HG03097 (cell line): ENCODE measurements around the gene TREML2.
"Not testable (repeated sequence)": the region's sequence is repeated elsewhere in the genome, so short reads cannot be mapped to it uniquely, and the experiment has no call there.

ENCODE experiments used
- ATAC-seq: cut with Tn5 transposase; IDR thresholded peaks from one replicate; pipeline ENCODE4 v1.9.1; 2021; ENCODE audit not compliant: unreplicated experiment, low FRiP score

Gene TREML2, protein sequence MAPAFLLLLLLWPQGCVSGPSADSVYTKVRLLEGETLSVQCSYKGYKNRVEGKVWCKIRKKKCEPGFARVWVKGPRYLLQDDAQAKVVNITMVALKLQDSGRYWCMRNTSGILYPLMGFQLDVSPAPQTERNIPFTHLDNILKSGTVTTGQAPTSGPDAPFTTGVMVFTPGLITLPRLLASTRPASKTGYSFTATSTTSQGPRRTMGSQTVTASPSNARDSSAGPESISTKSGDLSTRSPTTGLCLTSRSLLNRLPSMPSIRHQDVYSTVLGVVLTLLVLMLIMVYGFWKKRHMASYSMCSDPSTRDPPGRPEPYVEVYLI

DNA sequence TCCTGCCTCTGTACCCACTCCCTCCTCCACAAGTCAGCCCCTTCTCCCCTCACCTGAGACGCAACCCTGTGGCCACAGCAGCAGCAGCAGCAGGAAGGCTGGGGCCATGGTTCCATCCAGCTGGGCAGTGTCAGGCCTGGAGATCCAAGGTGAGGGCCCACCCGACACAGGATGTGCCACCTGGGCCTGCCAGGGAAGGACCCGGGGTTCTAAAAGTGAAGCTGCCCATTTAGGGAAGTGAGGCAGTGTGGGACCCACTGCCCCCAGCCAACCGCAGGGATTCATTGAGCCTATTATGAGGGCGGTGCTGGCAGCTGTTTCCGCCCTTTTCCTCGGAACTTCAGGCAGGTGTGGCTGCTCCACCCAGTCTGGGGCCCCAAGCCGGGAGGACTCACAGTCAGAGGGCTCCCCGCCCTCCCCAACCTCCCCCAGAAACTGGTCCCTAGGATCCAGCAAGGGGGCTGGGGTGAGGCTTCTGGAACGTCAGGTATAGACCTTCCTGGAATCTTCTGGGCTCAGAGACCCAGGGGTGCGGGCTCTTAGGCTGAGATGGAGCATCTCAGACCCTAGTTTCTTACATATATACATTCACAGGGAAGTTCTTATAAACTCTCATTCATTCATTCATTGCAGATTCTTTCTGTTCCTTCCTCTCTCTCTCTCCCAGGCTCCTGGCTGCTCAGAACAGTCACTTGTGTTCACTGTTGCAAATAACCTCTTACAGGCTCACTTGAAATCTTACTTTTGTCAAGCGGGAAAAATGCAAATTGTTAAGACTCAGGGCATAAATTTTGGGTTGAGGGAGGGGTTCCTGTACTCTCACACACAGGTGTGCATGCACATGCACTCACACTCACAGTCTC is at the start of gene TREML2:
Gene TREML2, minus strand, starts transcription at position 249 of the 863 bp plus-strand sequence. Its CDS starts 141 bp downstream, at position 108.
- ATAC-seq = no peak

DNA sequence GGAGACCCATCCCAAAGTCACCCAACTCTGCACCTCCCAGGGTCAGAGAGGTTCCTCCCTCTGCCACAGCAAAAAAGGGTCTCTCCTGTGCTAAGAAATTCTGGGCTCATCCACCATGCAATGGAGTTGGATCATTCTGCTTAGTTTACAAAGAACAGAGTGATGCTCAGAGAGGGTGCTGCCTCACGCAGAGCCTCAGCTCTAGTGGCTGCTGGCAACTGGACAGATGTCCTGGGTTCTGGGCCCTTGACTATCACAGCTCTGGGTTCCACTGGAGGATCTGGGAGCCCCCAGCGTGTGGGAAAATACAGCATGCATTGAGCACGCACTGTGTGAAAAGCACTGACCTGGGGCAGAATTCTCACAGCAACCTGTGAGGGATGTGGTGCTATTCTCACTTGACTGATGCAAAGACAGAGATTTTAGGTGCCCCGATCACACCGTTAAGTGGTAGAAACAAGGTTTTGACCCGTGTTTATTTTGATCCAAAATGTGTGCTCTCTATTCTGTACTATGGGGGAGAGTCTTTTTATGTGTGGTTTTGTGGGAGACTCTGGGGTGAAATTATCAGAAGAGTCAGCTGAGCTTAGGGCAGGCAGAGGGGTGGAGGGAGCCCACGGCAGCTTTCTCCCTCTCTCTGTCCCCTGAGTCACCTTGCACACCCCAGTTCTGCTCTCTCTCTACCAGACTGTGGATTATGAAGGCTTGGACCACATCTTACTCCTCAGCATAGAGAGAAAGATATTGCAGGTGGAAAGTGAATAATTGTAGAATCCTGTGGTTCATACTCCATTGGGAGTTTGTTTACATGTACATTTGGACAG is 47.1 kb upstream of the TREML2 start:
- no peak for ATAC-seq

DNA sequence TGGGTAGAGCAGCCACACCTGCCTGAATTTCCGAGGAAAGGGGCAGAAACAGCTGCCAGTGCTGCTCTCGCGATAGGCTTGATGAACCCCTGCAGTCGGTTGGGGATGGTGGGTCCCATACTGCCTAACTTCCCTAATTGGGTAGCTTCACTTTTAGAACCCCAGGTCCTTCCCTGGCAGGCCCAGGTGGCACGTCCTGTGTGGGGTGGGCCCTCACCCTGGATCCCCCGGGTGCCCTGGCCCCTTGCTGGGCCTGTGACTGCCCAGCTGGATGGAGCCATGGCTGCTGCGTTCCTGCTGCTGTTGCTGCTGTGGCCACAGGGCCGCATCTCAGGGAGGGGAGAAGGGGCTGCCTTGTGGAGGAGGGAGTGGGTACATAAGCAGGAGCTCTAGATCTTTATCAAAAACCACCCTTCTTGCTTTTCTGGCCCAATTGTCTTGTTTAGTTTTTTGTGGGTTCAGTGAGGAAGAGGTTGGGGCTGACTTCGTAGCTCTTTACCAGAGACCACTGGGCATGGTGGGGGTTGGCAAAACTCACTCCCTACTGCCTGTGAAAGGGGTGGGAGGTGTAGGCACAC is 46.4 kb upstream of the TREML2 start:
- no peak for ATAC-seq

DNA sequence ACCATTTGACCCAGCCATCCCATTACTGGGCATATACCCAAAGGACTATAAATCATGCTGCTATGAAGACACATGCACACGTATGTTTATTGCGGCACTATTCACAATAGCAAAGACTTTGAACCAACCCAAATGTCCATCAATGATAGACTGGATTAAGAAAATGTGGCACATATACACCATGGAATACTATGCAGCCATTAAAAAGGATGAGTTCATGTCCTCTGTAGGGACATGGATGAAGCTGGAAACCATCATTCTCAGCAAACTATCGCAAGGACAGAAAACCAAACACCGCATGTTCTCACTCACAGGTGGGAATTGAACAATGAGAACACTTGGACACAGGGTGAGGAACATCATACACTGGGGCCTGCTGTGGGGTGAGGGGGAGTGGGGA is 45.6 kb upstream of the TREML2 start:
- ATAC-seq = not testable (repeated sequence)

DNA sequence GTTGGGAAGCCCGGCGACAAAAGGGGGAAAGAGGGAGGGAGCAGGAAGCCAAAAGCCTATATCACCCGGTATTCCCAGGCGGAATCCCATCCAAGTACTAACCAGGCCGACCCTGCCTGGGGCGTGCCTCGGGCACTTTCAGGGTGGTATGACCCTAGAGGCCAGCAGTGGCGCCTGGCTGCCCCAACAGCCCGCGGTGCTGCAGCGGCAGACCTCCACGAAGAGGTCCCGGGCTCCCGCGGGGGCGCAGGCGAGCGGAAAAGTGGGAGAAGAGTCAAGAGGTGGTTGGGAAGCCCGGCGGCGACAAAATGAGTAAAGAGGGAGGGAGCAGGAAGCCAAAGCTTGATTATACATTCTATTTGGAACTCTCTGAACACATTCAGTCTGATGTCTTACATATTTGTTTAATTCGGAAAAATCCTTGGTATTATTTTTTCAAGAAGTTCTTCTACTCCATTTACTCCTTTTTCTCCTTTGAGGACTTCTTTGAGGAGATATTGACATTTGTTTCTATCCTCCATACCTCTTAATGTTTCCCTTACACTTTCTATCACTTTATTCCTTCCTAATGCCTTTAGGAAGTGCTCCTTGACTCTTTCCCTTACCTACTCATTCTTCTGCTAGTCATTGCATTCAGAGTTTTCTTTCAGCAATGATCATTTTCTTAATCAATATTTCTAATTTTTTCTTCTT is 38.7 kb upstream of the TREML2 start:
- ATAC-seq = no peak

DNA sequence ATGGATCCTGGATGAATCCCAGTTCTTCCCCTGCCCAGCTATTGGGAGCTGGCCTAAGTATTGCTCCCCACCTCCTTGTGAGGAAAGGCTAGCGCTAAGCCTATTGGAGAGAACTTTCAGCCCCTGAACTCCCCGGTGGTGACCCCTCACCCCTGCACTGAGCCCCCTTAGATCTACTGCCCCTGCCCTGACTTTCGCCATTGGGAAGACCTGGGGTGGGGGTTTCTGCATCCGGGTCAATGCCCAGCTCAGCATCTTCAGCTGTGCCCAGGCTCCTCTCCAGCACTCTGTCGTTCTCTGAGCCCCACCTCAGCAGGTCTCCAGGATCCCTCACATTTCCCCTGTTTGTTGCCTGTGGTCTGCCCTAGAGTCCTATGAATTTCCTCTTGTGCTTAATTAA is 36.2 kb upstream of the TREML2 start:
- no peak for ATAC-seq

DNA sequence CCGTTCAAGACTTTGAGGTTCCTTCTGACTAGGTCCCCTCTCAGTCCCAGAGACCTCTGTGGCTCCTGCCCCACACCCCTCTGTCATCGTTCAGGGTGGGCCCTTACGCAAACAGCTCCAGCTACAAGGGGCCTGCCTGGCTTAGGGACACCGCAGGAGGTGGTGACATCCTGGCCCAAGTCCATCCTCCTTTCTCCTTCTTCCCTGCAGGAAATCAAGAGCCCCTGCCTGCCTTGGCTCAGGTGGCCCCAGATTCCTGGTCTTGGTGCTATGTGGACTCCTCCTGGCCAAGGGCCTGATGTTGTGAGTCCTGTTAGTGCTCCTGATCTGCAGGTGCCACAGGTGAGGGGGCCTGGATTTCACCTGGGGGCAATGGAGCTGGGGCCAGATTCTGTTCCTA is 35.3 kb upstream of the TREML2 start:
- no peak for ATAC-seq

DNA sequence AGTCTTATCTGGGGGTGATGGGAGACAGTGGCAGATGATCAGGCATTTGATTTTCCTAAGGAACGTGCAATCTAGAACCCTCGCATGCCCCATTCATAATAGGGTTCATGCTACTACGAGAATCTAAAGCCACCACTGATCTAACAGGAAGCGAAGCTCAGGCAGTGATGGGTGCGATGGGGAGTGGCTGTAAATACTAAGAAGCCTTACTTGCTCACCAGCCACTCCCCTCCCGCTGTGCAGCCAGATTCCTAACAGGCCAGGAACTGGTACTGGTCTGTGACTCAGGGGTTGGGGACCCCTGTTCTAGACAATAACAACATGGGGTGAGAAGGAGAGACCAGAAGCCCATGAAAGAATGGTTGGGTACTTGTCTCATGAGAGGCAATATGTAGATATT is 31.7 kb upstream of the TREML2 start:
- no peak for ATAC-seq

DNA sequence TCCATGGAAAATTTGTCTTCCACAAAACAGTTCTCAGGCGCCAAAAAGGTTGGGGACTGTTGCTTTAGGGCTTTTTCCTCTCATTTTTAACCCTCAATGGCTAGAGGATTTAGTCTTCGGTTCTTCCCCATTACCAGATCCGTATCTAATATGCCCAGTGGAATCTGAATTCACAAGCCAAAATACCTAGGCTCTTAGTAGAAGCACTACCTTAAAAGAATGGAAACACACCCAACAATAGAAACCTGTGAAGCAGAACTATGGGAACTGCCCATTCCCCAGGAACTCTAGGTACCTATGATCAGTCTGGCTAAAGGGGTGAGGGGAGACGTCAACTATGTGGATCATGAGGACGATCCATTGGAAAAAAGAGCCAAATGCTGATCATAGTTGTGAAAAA is 30.3 kb upstream of the TREML2 start:
- no peak for ATAC-seq

DNA sequence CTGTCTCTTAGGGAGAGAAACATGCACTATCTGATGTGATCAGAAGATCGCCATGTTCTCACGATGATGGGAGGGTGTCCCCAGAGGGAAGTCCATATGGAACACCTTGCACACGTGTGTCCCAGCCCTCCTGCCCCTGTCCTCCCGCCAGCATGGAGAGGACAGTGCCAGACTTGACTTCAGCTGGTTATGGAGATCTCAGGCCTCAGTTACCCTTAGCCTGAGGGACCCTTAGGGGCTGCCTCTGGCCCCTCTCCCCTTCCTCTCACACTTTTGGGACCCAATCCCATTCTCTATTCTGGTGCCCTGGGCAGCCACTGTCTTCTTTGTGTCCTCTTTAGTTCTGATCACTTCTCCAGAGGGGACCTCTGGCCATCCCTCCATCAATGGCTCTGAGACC is 28.8 kb upstream of the TREML2 start:
- no peak for ATAC-seq

DNA sequence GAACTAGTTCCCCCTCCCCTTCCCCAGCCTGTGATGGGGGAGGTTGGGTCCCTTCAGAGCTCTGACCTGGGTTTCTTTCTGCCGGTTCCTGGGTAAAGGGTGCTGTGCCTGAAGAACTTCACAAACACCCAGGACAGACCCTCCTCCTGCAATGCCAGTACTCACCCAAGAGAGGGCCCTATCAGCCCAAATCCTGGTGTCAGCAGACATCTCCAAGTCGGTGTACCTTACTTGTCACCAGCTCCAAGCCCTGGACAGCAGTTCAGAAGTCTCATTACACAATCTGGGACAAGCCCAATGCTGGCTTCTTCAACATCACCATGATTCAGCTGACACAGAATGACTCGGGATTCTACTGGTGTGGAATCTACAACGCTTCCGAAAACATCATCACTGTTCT is 27.7 kb upstream of the TREML2 start:
- ATAC-seq = no peak

DNA sequence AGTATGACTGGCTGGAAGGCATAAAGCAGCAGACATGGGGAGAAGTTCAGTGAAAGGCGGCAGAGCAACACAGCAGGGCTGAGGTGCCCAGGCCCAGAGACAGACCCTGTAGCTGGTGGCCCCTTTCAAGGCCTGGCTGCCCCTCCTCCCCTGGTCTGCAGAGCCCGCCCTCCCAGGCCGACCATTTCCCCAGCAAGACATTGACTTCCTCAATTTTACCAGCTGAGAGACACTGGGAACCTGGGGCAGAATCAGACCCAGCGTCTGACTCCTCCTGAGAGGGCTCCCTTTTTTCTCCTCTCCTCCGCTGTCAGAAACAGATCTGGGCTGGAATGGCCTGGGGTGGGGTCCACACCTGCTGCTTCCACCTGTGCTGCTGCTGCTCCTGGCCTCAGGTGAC is 27.1 kb upstream of the TREML2 start, which contains the start of gene TREML4:
Gene TREML4, plus strand, starts transcription at position 254 of the 400 bp plus-strand sequence. Its CDS starts 79 bp downstream, at position 333.
- ATAC-seq = no peak

DNA sequence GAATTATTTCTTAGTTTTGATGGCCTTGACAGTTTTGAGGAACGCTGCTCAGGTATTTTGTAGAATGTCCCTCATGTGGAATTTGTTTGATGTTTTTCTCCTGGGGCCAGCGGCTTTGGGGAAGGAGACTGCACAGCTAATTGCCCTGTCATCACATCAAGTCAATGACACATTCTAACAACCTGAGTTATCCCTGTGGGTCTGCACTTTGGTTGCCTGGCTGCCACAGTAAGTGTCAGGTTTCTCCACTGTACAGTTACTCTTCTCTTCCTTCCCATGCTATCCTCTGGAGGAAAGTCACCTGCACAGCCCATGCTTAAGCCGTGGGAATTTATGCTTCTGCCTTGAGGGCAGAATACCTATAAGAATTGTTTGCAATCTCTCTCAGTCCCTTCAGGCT is 25.8 kb upstream of the TREML2 start:
- no peak for ATAC-seq

DNA sequence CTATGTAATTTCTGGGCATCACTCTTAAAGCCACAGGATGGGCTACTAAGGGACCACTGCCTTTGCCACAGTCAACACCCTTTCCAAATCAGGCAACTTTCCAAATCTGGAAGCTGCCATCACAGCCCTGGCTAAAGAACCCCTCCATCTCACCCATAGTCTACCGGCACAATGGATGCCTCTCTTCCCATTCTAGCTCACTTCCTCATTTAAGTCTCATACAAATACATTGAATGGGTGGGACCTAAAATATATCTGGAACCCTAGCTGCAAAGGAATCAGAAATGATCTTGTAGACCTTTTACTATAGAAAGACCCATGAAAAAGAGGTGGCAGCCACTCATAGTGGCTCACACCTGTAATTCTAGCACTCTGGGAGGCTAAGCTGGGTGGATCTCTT is 23.9 kb upstream of the TREML2 start:
- no peak for ATAC-seq

DNA sequence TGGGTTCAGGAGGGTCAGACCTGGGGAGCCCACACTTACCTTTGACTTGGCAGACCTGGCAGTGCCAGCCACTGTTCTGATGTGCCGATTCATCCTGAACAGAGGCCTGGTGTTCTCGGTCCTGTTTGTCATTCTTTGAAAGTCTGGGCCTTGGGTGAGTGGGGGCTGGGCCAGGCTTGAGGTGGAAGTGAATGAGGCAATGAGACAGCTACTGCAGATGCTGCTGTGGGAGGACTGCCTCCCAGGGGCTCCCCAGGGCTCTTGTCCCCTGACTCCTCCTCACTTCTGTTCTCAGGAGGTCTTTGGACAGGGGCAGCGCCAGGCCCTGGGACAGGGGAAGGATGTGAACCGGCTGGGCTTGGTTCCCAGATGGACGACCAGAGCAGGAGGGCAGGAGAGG is 21.6 kb upstream of the TREML2 start:
- no peak for ATAC-seq

DNA sequence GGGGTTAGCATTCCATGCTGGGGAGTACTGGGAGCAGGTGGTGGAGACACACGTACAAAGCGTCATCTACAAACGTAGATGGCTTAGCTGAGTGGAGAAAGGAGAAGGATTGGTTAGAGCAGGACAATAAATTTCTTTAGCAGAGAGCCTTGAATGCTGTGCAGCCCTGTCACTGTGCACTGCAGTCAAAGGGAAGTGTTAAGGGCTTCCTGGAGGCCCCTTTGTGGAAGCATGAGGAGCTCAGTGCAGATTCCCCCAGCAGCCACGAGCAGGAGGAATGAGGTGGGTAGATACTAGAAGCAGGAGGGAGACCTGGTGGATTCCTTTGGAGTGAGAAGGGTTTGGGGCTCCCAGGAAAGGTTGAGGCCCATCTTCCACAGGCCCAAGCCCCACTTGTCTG is 21.1 kb upstream of the TREML2 start:
- no peak for ATAC-seq

DNA sequence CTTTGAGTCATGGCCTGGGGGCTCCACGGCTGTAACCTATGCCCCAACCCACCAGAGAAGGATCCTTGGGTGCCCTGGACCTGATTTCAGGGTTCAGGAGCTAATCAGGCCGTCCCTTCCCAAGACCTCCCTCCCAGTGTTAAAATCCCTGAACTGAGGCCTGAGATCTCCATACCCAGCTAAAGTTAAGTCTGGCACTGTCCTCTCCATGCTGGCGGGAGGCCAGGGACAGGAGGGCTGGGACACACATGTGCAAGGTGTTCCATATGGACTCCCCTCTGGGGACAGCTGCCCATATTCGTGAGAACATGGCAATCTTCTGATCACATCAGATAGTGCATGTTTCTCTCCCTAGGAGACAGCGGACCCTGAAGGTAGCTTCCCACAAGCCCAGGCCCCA is 15.7 kb upstream of the TREML2 start:
- no peak for ATAC-seq

DNA sequence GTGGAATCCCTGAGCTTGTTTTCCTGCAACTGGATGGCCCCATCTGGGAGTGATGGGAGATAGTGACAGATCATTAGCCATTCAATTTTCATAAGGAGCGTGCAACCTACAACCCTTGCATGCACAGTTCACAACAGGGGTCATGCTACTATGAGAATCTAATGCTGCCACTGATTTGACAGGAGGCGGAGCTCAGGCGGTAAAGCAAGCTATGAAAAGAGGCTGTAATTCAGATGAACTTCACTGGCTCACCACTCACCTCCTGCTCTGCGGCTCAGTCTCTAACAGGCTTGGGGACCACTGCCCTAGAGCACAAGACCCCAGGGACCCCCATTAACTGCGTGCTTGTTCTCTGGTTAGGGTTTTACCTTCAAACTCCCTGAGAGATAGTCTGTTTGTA is 14.8 kb upstream of the TREML2 start:
- no peak for ATAC-seq

DNA sequence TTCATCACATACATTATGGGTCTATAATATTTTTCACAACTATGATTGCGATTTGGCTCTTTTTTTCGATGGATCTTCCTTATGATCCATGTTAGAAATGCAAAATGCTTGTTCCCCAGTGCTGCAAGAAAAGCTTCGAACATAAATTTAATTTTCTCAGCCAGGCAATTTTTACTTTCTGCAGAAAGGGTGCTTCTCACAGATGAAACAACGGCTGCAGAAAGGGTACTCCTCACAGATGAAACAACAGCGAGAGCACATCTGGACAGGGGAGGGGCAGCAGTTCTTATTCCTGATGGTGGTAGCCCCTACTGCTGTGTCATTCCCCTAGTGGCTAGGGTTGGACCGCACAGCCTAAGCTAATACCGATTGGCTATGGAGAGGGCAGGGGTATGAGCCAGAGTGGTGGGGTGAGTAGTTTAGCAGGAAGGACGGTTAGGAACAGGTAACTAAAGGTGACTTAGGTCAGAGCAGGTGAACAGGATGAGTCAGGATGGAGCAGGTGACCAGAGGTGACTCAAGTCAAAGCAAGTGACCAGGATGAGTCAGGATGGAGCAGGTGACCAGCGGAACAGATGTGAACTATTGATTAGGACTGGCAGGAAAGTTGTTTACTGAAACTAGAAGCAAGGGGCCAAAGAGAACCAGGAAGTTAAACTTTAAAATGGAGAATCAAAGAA is 13.8 kb upstream of the TREML2 start:
- ATAC-seq = no peak
